GM18505 (cell line): ENCODE measurements around the gene JCAD.

Experiments
- ATAC-seq: cut with Tn5 transposase; IDR thresholded peaks from one replicate; pipeline ENCODE4 v1.9.1; 2021; ENCODE audit not compliant: unreplicated experiment
- POLR2A ChIP-seq: IDR thresholded peaks from 4 replicates; pipeline ENCODE4 v1.6.1; 2011; ENCODE audit warnings: borderline replicate concordance; ENCODE audit not compliant: insufficient read depth, insufficient read length; ENCODE audit errors: extremely low read depth

Gene JCAD

DNA sequence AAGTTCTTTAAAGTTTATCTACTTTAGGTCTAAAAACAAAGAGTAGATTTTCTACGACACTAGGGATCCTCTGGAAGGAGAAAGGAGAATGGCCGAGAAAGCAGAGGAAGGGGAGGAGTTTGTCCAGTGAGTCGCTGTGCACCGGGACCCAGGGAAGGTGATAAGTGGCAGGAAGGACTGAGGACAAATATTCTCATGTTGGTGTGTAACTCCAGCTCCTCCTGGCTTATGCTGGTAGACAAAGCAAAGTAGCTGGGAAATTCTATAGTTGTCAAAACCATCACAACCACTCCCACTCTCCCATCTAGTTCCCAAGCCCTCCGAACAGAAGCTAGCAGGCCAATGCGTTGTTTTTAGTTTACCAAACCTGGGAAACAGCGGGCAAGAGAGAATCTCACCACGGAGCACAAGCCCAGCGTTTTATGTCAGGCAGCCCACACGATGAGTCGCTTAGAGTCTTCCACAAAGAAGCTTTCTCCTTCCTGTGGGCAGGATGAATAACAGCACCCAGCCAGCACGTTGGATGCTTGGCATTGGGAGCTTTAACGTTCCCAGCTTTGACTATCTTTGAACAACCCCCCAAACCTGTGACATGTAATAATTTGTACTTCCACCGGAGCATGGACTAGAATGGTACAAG, 32.9 kb upstream of the JCAD start:
- no peak for ATAC-seq
- no peak for TF ChIP-seq POLR2A

DNA sequence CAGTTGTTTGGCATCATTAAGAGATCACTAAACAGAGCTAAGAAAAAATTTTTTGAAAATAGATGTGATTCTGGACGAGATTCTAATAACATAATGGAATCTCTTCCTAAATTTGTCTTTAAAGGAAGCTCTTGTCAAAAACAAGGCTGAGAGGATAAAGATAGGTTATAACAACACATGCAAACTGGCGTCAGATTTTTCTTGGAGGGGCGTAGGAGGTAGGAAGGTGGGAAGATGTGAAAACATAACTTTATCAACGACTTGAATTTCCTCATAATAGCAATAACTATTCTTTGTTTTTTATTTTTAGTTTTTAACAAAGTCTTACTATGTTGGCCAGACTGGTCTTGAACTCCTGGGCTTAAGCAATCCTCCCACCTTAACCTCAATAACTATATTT, 31.8 kb upstream of the JCAD start:
- no peak for ATAC-seq
- no peak for TF ChIP-seq POLR2A

DNA sequence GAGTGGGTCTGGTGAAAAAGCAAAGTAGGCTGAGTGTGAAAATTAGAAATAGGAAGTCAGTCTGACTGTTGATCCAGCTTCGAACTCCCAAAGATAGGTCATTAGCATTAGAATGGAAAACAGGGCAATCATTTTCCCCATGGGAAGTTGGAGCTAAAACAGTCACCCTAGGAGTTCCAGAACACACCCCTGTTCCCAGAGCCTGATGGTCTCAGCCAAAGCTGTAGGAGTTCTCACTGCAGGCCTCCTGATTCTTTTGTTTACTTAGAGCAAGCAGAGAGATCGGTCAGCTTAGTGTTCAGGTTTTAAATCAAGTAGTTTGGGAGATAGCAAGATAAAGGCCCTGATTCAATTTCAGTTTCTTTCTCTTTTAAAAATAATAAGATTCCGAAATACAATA, 28.8 kb upstream of the JCAD start:
- no peak for TF ChIP-seq POLR2A
- ATAC-seq, result no peak

DNA sequence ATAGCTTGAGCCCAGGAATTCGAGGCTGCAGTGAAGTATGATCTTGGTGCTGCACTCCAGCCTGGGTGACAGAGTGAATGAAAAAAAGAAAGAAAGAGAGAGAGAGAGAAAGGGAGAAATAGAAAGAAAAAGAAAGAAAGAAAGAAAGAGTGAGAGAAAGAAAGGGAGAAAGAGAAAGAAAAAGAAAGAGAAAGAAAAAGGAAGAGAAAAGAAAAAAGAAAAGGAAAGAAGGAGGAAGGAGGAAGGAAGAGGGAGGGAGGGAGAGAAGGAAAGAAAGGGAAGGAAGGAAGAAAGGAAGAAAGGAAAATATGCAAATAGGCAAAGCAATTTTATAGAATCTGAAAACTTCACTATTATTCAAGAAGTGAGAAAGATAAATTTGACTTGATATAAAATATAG, 24.5 kb upstream of the JCAD start:
- ATAC-seq, result no peak
- no peak for TF ChIP-seq POLR2A

DNA sequence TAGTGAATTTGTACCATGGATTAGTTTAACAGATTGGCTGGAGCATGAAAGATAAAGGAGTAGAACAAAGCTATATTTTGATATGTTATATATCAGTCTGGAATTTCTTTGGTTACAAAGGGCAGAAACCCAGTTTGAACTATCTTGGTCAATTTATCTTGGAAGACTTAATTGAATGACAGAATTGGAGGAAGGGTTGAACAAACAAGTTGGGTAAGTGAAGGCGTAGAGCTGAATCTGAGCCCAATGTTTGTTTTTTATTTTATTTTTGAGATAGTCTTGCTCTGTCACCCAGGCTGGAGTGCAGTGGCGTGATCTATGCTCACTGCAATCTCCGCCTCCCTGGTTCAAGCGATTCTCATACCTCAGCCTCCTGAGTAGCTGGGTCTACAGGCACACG, 21.8 kb upstream of the JCAD start:
- no peak for ATAC-seq
- TF ChIP-seq POLR2A, result no peak

DNA sequence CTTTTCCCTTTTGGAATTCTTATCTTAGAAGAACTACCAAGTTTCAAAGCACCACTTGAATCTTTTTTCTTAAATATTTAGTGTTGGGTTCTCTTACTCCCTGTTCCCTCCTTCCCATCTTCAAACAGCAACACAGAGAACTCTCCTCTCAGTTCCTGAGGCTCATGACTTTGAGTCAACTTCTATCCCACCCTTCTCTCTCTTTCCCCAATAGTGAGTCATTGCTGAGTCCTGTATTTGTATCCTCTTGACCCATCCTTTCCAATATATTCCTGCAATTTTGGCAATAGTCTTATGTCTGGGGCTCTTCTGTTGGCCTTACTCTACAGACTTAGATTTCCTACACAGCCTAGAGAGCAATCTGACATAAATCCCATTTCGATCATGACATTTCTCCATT, 20.8 kb upstream of the JCAD start:
- TF ChIP-seq POLR2A, result no peak
- no peak for ATAC-seq

DNA sequence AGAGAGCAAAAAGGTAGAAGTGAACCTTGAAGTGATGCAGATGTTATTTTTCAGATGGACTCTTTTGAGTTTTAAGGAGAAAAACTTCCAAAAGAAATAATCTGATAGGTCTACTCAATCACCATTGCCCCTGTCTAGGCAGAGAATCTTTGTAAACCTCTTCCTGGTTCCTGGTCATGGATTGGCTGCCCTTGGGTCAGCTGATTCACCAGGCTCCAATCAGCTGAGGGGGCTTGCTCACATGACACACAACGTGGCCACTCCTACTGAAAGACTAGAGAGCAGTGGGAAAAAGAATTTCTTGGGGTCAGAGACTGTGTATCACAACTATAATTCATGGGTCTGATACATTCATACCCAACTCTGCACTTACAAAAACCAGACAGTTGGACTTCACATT, 20.0 kb upstream of the JCAD start:
- no peak for ATAC-seq
- TF ChIP-seq POLR2A, result no peak

DNA sequence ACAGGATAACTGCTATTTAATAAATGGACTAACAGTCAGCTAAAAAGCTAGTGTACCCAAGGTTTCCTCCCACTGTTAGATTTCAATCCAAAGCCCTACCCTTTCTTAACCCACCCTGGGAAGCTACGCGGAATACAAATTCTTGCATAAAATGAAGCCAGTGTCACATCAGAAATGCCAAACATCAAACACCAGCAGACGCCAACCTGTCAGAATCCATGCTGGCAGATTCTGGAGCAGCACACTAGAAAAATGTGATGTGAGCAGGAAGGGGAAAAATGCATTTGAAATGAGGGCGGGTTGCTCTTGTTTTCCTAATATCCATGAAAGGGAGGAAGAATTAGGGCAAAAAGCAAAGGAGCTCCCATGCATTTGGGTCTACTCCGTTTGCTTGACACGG, 16.1 kb upstream of the JCAD start:
- no peak for ATAC-seq
- no peak for TF ChIP-seq POLR2A

DNA sequence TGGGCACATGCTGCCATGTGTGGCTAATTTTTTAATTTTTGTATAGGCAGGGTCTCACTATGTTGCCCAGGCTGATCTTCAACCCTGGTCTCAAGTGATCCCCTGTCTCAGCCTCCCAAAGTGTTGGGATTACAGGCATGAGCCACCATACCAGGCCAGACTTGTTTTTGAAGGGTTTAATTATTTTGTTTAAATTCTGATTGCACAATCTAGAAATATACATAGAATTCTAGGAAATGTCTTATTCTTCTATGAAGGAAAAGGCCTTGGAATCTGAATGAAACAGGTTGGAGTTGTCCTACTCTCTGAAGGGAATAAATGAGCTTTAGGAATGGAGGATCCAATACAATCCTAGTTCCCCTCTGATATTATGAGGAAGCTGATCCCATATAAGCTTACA, 15.5 kb upstream of the JCAD start:
- ATAC-seq, result no peak
- TF ChIP-seq POLR2A, result no peak

DNA sequence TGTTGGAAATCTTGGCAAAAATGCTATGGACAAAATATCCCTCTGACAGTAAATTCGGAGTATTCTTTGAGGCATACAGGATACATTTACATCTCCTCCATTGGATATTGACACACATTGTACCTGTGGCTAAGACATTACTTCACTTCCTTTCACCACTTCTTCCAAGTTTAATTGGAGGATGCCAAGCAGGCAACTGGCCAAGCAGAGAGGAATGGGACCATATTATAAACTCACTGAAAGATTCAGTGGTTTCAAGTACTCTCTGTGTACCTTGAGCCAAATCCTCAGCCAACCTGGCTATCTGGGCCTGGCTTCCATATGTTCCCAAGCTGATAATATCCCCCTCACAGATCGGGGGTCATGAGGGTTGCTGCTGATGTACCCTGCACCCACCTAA, 14.7 kb upstream of the JCAD start:
- no peak for TF ChIP-seq POLR2A
- ATAC-seq, result no peak

DNA sequence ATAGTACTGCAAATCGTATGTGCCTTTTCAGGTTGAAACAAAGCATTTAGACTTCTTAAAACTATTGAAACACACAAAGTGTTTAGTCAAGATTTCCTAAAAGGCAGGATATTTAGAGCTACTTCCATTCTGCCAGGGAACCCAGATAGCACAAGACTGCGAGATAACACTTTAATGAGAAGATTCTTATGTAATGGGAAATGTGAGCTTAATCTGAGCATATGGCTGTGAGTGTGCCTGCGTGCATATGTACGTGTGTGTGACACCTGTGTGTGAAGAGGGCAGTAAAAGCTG, 14.3 kb upstream of the JCAD start:
- ATAC-seq, result no peak
- no peak for TF ChIP-seq POLR2A

DNA sequence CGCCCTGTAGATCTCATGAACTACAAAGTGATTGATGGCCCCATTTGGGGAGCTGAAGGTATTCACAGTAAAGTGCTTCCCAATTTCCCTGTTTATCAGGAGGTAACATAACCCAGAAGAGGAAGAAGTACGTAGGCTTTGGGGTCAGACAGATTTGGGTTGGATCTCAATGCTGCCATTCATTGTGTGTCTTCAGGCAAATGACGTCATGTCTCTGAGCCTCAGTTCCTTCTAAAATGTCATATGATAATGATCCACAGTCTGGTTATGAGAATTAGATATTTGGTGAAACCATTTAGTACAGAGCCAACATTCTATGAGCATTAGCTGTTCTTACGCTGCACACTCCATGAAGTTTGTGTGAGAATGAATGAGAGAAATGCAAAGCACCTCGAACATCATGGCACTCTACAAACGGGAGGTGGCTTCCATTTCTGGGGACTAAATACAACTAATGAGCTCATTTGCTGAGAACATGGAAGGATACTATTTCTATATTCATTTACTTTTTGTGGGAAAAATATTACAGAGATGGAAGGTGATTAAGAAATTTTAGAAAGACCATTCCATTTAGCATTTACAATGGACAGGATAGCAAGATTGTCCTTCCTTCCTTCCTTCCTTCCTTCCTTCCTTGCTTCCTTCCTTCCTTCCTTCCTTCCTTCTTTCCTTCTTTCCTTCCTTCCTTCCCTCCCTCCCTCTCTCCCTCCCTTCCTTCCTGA, 13.8 kb upstream of the JCAD start:
- ATAC-seq, result no peak
- no peak for TF ChIP-seq POLR2A

DNA sequence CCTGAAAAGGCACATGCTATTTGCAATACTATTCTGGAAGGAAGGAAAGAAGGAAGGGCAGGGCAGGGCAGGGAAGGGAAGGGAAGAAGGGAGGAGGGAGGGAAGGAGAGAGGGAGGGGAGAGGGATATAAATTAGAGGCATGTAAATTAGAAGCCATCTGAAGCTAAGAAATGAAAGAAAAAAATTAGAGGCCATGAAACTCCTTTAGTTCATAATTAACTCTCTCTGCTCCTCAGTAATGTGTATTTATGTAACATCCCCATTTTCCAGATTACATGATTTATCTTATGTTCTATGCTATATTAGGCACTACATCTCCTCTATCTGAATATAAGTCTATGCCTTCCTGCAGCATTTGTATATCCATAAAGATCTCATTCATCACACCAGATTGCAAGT, 12.7 kb upstream of the JCAD start:
- no peak for TF ChIP-seq POLR2A

DNA sequence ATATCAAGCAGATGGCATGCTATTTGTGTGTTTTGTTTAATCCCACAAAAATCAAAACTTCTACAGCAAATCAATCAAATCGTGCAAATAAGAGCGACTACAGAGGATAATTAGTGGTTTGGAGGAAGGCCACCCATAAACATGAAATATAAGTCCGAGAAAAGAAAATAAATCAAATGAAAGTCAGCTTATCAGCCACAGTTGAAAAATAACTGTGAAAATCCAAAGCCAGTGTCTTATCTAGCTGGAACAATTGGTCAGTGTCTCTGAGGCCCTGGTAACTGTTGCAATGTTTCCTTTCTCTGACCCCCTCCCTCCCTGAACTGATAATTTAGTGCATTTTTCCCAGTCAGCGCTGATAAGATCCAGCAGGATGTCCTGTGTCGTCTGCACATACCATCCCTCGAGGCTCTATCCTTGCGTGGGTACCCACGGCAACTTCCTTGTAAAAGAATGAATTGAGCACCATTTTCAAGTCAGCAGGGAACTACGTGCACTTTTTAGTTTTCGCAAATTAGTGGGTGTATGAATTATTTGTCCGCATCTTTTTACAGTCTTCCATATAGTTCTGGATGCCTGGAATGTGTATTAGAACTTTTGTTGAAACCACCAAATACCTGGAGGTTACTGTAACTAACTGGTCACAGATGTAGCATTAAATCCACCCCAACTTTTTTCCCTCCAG, 10.8 kb upstream of the JCAD start:
- no peak for ATAC-seq
- no peak for TF ChIP-seq POLR2A

More for the DNA sequence above, 12.7 kb upstream of the JCAD start:
- no peak for ATAC-seq
